Upper lobe of left lung (tissue), 6 donors: ENCODE data around the gene TMEM190. TPM values are rescaled to one million over a fixed set of nuclear protein-coding genes. Genes with fewer than 3 reads are reported as not detected.

ENCODE experiments used
- ATAC-seq, 2 donors: fragments of 200-7000 bp; cut with Tn5 transposase; one replicate each; pipeline ENCODE4 v1.9.1; 2022; ENCODE audit warnings: mild to moderate bottlenecking in 2 of 2, moderate library complexity in 2 of 2; ENCODE audit not compliant: low FRiP score in 2 of 2
- DNase-seq, 2 donors: peaks; one replicate each; pipeline ENCODE4 v3.0.0-alpha.2; 2019 to 2020
- H3K27ac ChIP-seq, 4 donors: fragments of 200-600 bp; sonication (generic); one replicate each; pipeline ENCODE4 v1.5.1; 2016 to 2019
- H3K27me3 ChIP-seq, 4 donors: fragments of 200-600 bp; sonication (generic); one replicate each; pipeline ENCODE4 v1.5.1; 2017 to 2019
- H3K36me3 ChIP-seq, 4 donors: fragments of 200-600 bp; sonication (generic); one replicate each; pipeline ENCODE4 v1.5.1; 2016 to 2019
- H3K4me1 ChIP-seq, 4 donors: fragments of 200-600 bp; sonication (generic); one replicate each; pipeline ENCODE4 v1.5.1; 2018 to 2019
- H3K4me3 ChIP-seq, 4 donors: fragments of 200-600 bp; sonication (generic); one replicate each; pipeline ENCODE4 v1.5.1; 2017 to 2019; ENCODE audit warnings: mild to moderate bottlenecking in 2 of 4, moderate library complexity in 1 of 4
- H3K9me3 ChIP-seq, 4 donors: fragments of 200-600 bp; sonication (generic); one replicate each; pipeline ENCODE4 v1.5.1; 2018 to 2019
- CTCF ChIP-seq, 6 experiments: fragments of 450-650 bp in 4 of 6; fragments of 200-600 bp in 2 of 6; sonication (generic) in 2 of 6; IDR thresholded peaks; one replicate each; pipeline ENCODE4 v1.5.1; 2016 to 2019; ENCODE audit warnings: antibody characterized with exemption in 6 of 6
- EP300 ChIP-seq, 4 donors: sonication (generic); formaldehyde crosslinking; IDR thresholded peaks; one replicate each; pipeline ENCODE4 v1.5.1; 2017; ENCODE audit warnings: antibody characterized with exemption in 4 of 4, control low read depth in 2 of 4
- POLR2A ChIP-seq, 4 donors: fragments of 450-650 bp; IDR thresholded peaks; one replicate each; pipeline ENCODE4 v1.5.1; 2016 to 2017; ENCODE audit warnings: antibody characterized with exemption in 4 of 4, mild to moderate bottlenecking in 2 of 4
- POLR2AphosphoS5 ChIP-seq, 2 donors: sonication (generic); formaldehyde crosslinking; IDR thresholded peaks; one replicate each; pipeline ENCODE4 v1.5.1; 2017; ENCODE audit warnings: antibody characterized with exemption in 2 of 2
- WGBS, 2 donors: methylation state at CpG; one replicate each; pipeline ENCODE4 v1.1.5; 2017 to 2018; 5-methylcytosine and 5-hydroxymethylcytosine counted together
- total RNA-seq, 6 donors: library from RNA; depleted of rRNA in 4 of 6; stranded (reverse); fragments of >200 nt in 4 of 6; gene quantifications; one replicate each; pipeline versions ENCODE4 v1.1.0 to v1.2.1, GENCODE V29; 2016 to 2021
- donor health status: DM: no; HTN: no; CAD: no; lungs with moderate emphysema.
- donor health status: DM: no; HTN: yes; CAD: no; lungs with severe emphysema.

TMEM190 gene
- total RNA-seq, 6 donors from 2014 or later, result 0.92 to 48.6 (median 20.9) TPM

DNA sequence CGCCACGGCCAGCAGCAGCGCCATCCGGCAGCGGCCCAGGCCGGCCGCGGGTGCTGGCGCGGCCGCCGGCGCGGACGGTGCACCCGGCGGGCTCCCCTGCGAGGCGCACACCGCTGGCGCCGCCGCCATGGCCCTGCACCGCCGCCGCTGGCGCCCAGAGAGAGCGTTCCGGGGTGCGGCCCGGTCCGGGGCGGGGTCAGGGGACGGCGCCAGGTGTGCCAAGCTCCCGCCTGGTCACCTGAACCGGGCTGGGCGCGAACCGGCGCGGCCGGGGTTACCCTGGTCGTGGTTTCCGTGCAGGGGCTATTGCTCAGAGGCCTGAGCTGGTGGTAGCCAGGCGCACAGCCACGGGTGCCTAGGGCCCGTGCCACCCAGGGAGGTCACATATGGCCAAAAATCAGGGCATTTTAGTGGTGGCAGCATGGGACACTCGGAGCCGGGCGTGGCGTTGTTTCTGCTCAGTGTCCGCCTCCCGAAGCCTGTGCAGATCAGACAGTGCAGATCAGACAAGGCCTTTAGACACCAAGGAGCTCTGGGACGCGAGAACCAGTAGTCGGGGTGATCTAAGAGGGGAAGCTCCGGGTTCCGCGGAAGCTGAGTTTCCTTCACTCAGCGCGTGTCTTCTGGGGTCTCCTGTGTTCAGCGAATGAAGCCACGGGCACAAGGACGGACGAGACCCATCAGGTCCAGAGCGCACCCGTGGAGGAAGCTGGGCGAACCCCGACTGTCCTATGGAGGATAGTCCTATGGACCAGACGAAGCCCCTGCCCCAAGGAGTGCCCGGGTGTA is 7.7 kb downstream of the TMEM190 start, which contains the start of gene TMEM238:
Gene TMEM238, minus strand, starts transcription at position 162 of the 789 bp plus-strand sequence. Its CDS starts 33 bp downstream, at position 129.
- H3K36me3 ChIP-seq, result peaks cover 12 to 30% (median 18%) of the 10 kb centered on the region in 4 donors
- 29 to 37% methylated on average over 14 to 45 of the region's 72 CpGs for WGBS, 2 donors
- TF ChIP-seq CTCF (IDR thresholded peaks at IDR 0.05) (peak in 2 of 6 experiments; percentile 33 to 45), POLR2A (IDR thresholded peaks at IDR 0.05) (peak in 1 of 4 donors; percentile 63), POLR2AphosphoS5 (IDR thresholded peaks at IDR 0.05) (peak in 1 of 2 donors; percentile 20), EP300 (IDR thresholded peaks at IDR 0.05) (no peak)
- no peaks in the 10 kb centered on the region for H3K9me3 ChIP-seq
- no peaks in the 10 kb centered on the region for H3K27me3 ChIP-seq
- H3K27ac ChIP-seq, result peak within 1 kb of the TSS; percentile 91 to 97 (median 92)
- DNase-seq (peak; percentile 68 to 94), ATAC-seq (peak in 1 of 2 donors; percentile 44)
- H3K4me3 ChIP-seq, result peak within 1 kb of the TSS; percentile 47 to 99 (median 85)
- H3K4me1 ChIP-seq, result peaks cover 40 to 51% (median 42%) of the 10 kb centered on the region in 4 donors

GRCh38 chr19:55384920-55385723 is 8.5 kb downstream of the TMEM190 start:
- Histone ChIP-seq H3K4me3 (peak overlapping the region; percentile 22 to 99 (median 85)), H3K36me3 (peaks cover 12 to 37% (median 26%) of the 10 kb centered on the region in 4 donors), H3K4me1 (peaks cover 40 to 59% (median 44%) of the 10 kb centered on the region in 4 donors), H3K9me3 (no peaks in the 10 kb centered on the region), H3K27ac (peak overlapping the region; percentile 91 to 97 (median 92)), H3K27me3 (no peaks in the 10 kb centered on the region)
- DNase-seq (peak; percentile 94 to 96), ATAC-seq (peak; percentile 92 to 94)
- TF ChIP-seq CTCF (IDR thresholded peaks at IDR 0.05), result no peak
- no peak for TF ChIP-seq POLR2A (IDR thresholded peaks at IDR 0.05)
- no peak for TF ChIP-seq EP300 (IDR thresholded peaks at IDR 0.05)
- TF ChIP-seq POLR2AphosphoS5 (IDR thresholded peaks at IDR 0.05), result no peak
- 0 to 5% methylated on average over 8 to 34 of the region's 34 CpGs for WGBS, 2 donors

GRCh38 chr19:55385724-55386492 is 9.3 kb downstream of the TMEM190 start, which contains the start of gene RPL28:
Gene RPL28 (plus strand): TSS chr19:55385932. CDS start chr19:55386358, 426 bp downstream.
- peak within 1 kb of the TSS; percentile 91 to 97 (median 92) for H3K27ac ChIP-seq
- peak in 3 of 6 experiments; percentile 5 to 11 (median 6) for TF ChIP-seq CTCF (IDR thresholded peaks at IDR 0.05)
- TF ChIP-seq EP300 (IDR thresholded peaks at IDR 0.05), result peak in 1 of 4 donors; percentile 87
- peak; percentile 100 for TF ChIP-seq POLR2AphosphoS5 (IDR thresholded peaks at IDR 0.05)
- peak in 3 of 4 donors; percentile 94 to 100 (median 98) for TF ChIP-seq POLR2A (IDR thresholded peaks at IDR 0.05)
- H3K36me3 ChIP-seq, result peaks cover 12 to 45% (median 34%) of the 10 kb centered on the region in 4 donors
- peaks cover 40 to 59% (median 44%) of the 10 kb centered on the region in 4 donors for H3K4me1 ChIP-seq
- 0% methylated on average over 59 to 65 of the region's 68 CpGs for WGBS, 2 donors
- H3K27me3 ChIP-seq, result no peaks in the 10 kb centered on the region
- peak; percentile 93 to 98 for DNase-seq
- H3K4me3 ChIP-seq, result peak within 1 kb of the TSS; percentile 60 to 99 (median 85)
- no peaks in the 10 kb centered on the region for H3K9me3 ChIP-seq
- ATAC-seq, result peak; percentile 95

DNA sequence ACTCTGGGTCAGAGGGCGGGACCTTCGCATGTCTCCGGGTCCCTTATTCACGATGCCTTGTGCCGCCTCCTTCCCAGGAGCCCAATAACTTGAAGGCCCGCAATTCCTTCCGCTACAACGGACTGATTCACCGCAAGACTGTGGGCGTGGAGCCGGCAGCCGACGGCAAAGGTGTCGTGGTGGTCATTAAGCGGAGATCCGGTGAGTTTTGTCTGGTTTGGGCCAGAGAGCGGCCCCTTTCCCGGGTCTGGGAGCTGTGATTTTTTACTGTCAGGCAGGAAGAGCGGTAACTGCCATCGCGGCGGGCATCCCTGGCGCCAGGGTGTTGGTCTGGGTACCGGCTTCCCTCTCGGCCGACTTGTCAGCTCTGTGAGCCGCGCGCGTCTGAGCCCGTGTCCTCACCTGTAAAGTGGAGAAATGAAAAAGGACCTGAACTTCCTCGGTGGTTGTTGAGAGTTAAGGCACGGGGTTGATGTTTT is 9.9 kb downstream of the TMEM190 start:
- Histone ChIP-seq H3K36me3 (peaks cover 12 to 50% (median 38%) of the 10 kb centered on the region in 4 donors), H3K4me1 (peaks cover 41 to 59% (median 45%) of the 10 kb centered on the region in 4 donors)
- no peak for ATAC-seq

More for the DNA sequence above, 9.9 kb downstream of the TMEM190 start:
- 1 to 2% methylated on average over 19 to 30 of the region's 33 CpGs for WGBS, 2 donors
- Histone ChIP-seq H3K27ac (peak overlapping the region; percentile 91 to 97 (median 92)), H3K4me3 (peak overlapping the region; percentile 60 to 99 (median 85)), H3K27me3 (no peaks in the 10 kb centered on the region), H3K9me3 (no peaks in the 10 kb centered on the region)
- TF ChIP-seq POLR2A (IDR thresholded peaks at IDR 0.05) (no peak), CTCF (IDR thresholded peaks at IDR 0.05) (no peak), EP300 (IDR thresholded peaks at IDR 0.05) (no peak), POLR2AphosphoS5 (IDR thresholded peaks at IDR 0.05) (no peak)
- DNase-seq, result peak in 1 of 2 donors; percentile 81
